IPS DF 6.9 (cell line): ENCODE measurements around the gene SLC39A11.

Source experiments
- DNase-seq: peaks from one replicate; pipeline ENCODE4 v3.0.0-alpha.2; 2013; ENCODE audit warnings: low read depth, low spot score
- H3K27ac ChIP-seq: one replicate; pipeline ENCODE4 v1.5.1; 2013; ENCODE audit warnings: low read length, control low read depth
- H3K27me3 ChIP-seq: 2 replicates; pipeline ENCODE4 v1.6.1; 2013; ENCODE audit warnings: mild to moderate bottlenecking, low read length; ENCODE audit not compliant: control insufficient read depth, insufficient read depth
- H3K36me3 ChIP-seq: 2 replicates; pipeline ENCODE4 v1.6.1; 2013; ENCODE audit warnings: low read length; ENCODE audit not compliant: control insufficient read depth, insufficient read depth
- H3K4me1 ChIP-seq: 2 replicates; pipeline ENCODE4 v1.6.1; 2013; ENCODE audit warnings: low read length; ENCODE audit not compliant: control insufficient read depth, insufficient read depth
- H3K4me3 ChIP-seq: 2 replicates; pipeline ENCODE4 v1.5.1; 2013; ENCODE audit warnings: mild to moderate bottlenecking, low read length
- H3K9me3 ChIP-seq: 2 replicates; pipeline ENCODE4 v1.6.1; 2013; ENCODE audit warnings: low read length, inconsistent platforms; ENCODE audit not compliant: control insufficient read depth, insufficient read depth
- WGBS: extraction: QIAGEN DNeasy Blood & Tissue Kit; methylation state at CpG from one replicate; pipeline ENCODE4 v1.1.7; 2013; ENCODE audit warnings: mixed read lengths, missing lambda C conversion rate; ENCODE audit not compliant: insufficient read length, insufficient coverage; 5-methylcytosine and 5-hydroxymethylcytosine counted together

The SLC39A11 gene

DNA sequence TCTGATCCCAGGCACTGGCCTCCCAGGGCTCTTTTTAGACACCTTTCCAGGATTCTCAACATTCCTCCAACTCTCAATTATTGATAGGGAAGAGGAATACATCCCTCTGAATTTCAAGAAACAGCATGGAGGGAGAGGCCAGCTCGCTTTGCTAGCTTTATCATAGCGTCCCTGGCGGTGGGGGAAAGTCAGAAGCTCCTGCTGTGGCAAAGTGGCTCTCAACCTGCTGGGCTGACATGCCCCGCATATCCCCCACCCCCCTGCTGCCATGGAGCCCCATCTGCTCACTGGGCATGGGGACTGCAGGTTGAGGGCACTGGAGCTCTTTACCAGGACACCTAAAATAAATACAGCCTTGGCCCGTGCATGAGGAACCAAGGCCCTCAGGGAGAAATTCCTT is 140.3 kb downstream of the SLC39A11 start:
- Histone ChIP-seq H3K27ac (no peak overlapping the region), H3K27me3 (no peaks in the 10 kb centered on the region), H3K36me3 (no peaks in the 10 kb centered on the region), H3K9me3 (no peaks in the 10 kb centered on the region), H3K4me3 (no peak overlapping the region), H3K4me1 (peaks cover 4% of the 10 kb centered on the region; the same call in 1 of the 2 replicates)
- DNase-seq: no peak
- no CpG with 5 or more reads among the region's 5 CpGs for WGBS

- no peak overlapping the region for H3K27ac ChIP-seq
- DNase-seq: no peak
- no CpG with 5 or more reads among the region's 8 CpGs for whole genome bisulfite sequencing
These were observed 142.1 kb downstream of the SLC39A11 start for GRCh38 chr17:72950242-72950931.

GRCh38 chr17:72948115-72948514 is 144.4 kb downstream of the SLC39A11 start:
- Histone ChIP-seq H3K9me3 (no peaks in the 10 kb centered on the region), H3K4me3 (no peak overlapping the region), H3K36me3 (no peaks in the 10 kb centered on the region), H3K27ac (no peak overlapping the region), H3K4me1 (peaks cover 4% of the 10 kb centered on the region), H3K27me3 (no peaks in the 10 kb centered on the region)
- WGBS: 100% methylated on average over 9 of the region's 23 CpGs
- DNase-seq: no peak

More at GRCh38 chr17:72950242-72950931, 142.1 kb downstream of the SLC39A11 start:
- Histone ChIP-seq H3K4me1 (peaks cover 4% of the 10 kb centered on the region), H3K4me3 (no peak overlapping the region), H3K36me3 (no peaks in the 10 kb centered on the region), H3K9me3 (no peaks in the 10 kb centered on the region), H3K27me3 (no peaks in the 10 kb centered on the region)

DNA sequence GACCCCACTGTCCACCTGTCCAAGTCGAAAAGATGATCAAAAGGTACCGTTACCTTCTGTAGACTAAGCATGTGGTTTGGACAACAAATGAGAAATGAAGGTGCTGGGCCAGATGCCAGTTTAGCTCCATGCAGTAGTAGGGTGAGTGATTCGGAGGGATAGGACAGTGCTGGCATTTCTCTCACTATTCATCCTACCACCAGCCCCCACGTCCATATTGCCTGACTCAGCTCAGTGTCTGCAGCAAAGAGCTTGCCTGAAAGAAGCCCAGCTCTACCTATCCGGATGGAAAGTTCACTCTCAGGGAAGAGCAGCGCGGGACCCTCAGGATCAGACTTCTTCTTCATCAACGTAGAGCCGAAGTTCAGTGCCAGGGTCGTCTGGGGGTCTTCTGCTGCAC is 145.0 kb downstream of the SLC39A11 start:
- Histone ChIP-seq H3K4me1 (no peaks in the 10 kb centered on the region; the same call in 1 of the 2 replicates), H3K36me3 (no peaks in the 10 kb centered on the region), H3K4me3 (no peak overlapping the region), H3K27me3 (no peaks in the 10 kb centered on the region), H3K9me3 (no peaks in the 10 kb centered on the region), H3K27ac (no peak overlapping the region)
- WGBS: no CpG with 5 or more reads among the region's 10 CpGs
- no peak for DNase-seq

GRCh38 chr17:72946696-72947095 is 145.8 kb downstream of the SLC39A11 start:
- no peak for DNase-seq
- WGBS: no CpG with 5 or more reads among the region's 5 CpGs
- H3K27ac ChIP-seq: no peak overlapping the region
- no peaks in the 10 kb centered on the region; the same call in 1 of the 2 replicates for H3K4me1 ChIP-seq
- H3K36me3 ChIP-seq: no peaks in the 10 kb centered on the region
- H3K9me3 ChIP-seq: no peaks in the 10 kb centered on the region
- H3K27me3 ChIP-seq: no peaks in the 10 kb centered on the region
- no peak overlapping the region for H3K4me3 ChIP-seq

- Histone ChIP-seq H3K9me3 (no peaks in the 10 kb centered on the region), H3K4me1 (no peaks in the 10 kb centered on the region; the same call in 1 of the 2 replicates), H3K27ac (no peak overlapping the region), H3K36me3 (no peaks in the 10 kb centered on the region), H3K4me3 (no peak overlapping the region), H3K27me3 (no peaks in the 10 kb centered on the region)
- WGBS: no CpG with 5 or more reads among the region's 3 CpGs
- DNase-seq: no peak
These were observed 146.3 kb downstream of the SLC39A11 start for GRCh38 chr17:72946156-72946555.

GRCh38 chr17:72945473-72945872 is 147.0 kb downstream of the SLC39A11 start:
- Histone ChIP-seq H3K4me1 (no peaks in the 10 kb centered on the region; the same call in 1 of the 2 replicates), H3K9me3 (no peaks in the 10 kb centered on the region), H3K27ac (no peak overlapping the region), H3K4me3 (no peak overlapping the region), H3K27me3 (no peaks in the 10 kb centered on the region), H3K36me3 (no peaks in the 10 kb centered on the region)
- no peak for DNase-seq
- WGBS: no CpG with 5 or more reads among the region's 6 CpGs

DNA sequence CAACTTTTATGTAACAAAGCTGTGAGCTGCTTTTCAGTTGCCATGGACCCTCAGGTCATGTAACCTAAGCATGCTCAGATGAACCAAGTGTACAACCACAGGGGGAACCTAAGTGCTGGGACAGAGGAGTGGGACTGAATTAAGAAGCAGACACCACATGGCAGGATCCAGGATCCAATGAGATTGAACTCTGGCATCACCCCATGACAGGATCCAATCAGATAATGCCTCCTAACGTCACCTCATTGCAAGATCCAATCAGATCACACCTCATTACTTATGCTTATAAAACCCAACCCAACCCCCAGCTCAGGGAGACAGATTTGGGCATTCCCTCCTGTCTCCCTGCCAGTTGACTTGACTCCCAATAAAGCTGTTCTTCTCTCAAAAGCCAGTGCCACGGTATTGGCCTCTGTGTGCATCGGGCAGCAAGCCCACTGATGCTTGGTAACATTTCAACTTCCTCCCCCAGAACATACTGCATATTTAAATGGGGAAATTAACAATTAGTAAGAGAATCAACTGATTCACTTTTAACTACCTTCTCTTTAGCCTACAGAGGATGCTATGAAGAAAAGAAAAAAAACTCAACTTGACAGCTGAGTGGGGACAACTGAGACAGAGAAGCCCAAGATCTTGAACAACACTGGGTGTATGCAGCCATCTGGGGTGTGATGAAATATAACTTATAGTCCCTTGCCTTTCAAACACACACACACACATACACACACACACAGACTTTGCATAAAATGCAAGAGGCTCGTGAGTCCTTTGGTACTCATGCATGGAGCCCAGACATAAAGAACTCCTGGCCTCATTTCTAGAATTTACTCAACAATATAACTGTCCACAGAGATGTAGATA is 148.4 kb downstream of the SLC39A11 start:
- Histone ChIP-seq H3K4me1 (no peaks in the 10 kb centered on the region; the same call in 1 of the 2 replicates), H3K27me3 (no peaks in the 10 kb centered on the region), H3K4me3 (no peak overlapping the region), H3K9me3 (no peaks in the 10 kb centered on the region), H3K27ac (no peak overlapping the region), H3K36me3 (no peaks in the 10 kb centered on the region)
- WGBS: no CpG with 5 or more reads among the region's 4 CpGs
- DNase-seq: no peak

- no peaks in the 10 kb centered on the region; the same call in 1 of the 2 replicates for H3K4me1 ChIP-seq
- H3K9me3 ChIP-seq: no peaks in the 10 kb centered on the region
- DNase-seq: no peak
- no peak overlapping the region for H3K27ac ChIP-seq
- H3K36me3 ChIP-seq: no peaks in the 10 kb centered on the region
- WGBS: no CpG with 5 or more reads among the region's 6 CpGs
- H3K27me3 ChIP-seq: no peaks in the 10 kb centered on the region
- H3K4me3 ChIP-seq: no peak overlapping the region
These were observed 149.9 kb downstream of the SLC39A11 start for GRCh38 chr17:72942579-72942978.

DNA sequence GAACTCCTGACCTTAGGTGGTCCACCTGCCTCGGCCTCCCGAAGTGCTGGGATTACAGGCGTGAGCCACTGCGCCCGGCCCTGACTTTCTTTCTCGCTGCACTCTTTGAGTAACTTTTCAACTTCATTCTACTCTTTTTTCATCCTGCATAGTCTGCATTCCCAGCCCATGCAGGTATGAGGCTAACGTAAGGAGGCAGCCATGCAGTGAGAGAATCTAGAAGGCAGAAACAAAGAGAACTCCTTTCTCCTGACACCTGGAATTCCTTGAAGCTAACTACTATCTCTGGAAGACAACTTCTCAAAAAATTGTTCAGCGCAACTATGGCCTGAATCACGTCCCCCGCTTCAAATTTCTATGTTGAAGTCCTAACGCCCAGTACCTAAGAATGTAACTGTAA is 152.0 kb downstream of the SLC39A11 start:
- H3K4me1 ChIP-seq: no peaks in the 10 kb centered on the region; the same call in 1 of the 2 replicates
- no peaks in the 10 kb centered on the region for H3K9me3 ChIP-seq
- DNase-seq: no peak
- no CpG with 5 or more reads among the region's 11 CpGs for WGBS
- H3K36me3 ChIP-seq: no peaks in the 10 kb centered on the region
- no peak overlapping the region for H3K27ac ChIP-seq
- no peak overlapping the region for H3K4me3 ChIP-seq
- H3K27me3 ChIP-seq: no peaks in the 10 kb centered on the region
